Measurements from ENCODE around the gene ZNF519. TPM values are rescaled to one million over a fixed set of nuclear protein-coding genes. Genes with fewer than 3 reads are reported as not detected.
A peak's percentile ranks its signal among the peaks of the same experiment; 100 is the strongest.
"Not testable (repeated sequence)": the region's sequence is repeated elsewhere in the genome, so short reads cannot be mapped to it uniquely, and the experiment has no call there.

ZNF519 gene
- total RNA-seq, 5 donors from 2014 or later (not counting 1 experiment from before 2014, with no cell fraction given) = 6.1 to 12.3 (median 10.4) TPM

DNA sequence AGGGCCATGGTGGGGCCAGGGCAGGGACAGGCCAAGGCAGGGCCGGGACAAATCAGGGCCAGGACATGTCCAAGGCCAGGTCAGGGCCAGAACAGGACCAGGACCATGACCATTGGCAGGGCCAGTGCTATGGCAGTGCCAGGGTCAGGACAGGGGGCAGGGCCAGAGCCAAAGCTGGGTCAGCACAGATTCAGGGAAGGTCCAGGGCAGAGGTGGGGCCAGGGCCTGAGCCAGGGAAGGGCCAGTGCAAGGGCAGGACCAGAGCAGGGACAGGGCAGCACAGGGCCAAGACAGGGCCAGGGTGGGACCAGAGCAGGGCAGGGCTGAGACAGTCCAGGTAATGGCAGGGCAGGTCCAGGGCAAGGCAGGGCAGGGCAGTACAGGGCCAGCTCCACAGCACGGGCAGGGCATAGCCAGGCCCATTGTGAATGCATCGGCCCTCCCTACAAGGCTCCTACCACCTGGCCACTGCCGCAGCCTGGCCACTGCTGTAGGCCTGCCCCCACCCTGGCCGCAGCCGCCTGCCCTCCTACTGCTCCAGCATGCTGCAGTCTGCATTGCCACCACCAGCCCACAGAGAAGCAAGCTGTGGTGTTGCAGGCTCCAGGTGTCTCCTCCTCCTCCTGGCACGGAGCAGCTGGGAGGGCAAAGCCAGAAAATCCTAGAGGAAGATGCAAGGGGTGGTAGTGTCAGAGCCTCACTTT lies 41.9 kb upstream of the ZNF519 start:
- peak in 1 of 35 experiments; percentile 12 for DNase-seq
- CTCF ChIA-PET; H3K27ac ChIP-seq (ENCODE audit: low read length); H3K27me3 ChIP-seq (replicated peaks in 1 of 2; ENCODE audit: control insufficient read depth in 2 of 2, extremely low read depth in 1 of 2, insufficient read depth in 2 of 2, low read length in 1 of 2); H3K36me3 ChIP-seq (ENCODE audit: control insufficient read depth in 2 of 2, extremely low read depth in 1 of 2, insufficient read depth in 1 of 2, low read length in 1 of 2); H3K4me1 Mint-ChIP-seq; H3K27me3 Mint-ChIP-seq; H3K4me3 ChIP-seq (ENCODE audit: control insufficient read depth in 1 of 2, extremely low read depth in 1 of 2, low read length in 1 of 2); H3K4me3 Mint-ChIP-seq; ATAC-seq (replicated peaks in 1 of 4); H3K9me3 Mint-ChIP-seq; POLR2A ChIA-PET; H3K36me3 Mint-ChIP-seq; H3K9me3 ChIP-seq: not testable (repeated sequence)
- WGBS (ENCODE audit: insufficient coverage) = 100% methylated on average over 1 of the region's 7 CpGs
- H3K4me1 ChIP-seq (ENCODE audit: control insufficient read depth in 1 of 2, extremely low read depth in 1 of 2, insufficient read depth in 2 of 2, low read length in 2 of 2) = peaks cover 0 to 11% of the 10 kb centered on the region in 2 experiments
- peak overlapping the region in 1 of 2 donors; percentile 39 for H3K27ac Mint-ChIP-seq

DNA sequence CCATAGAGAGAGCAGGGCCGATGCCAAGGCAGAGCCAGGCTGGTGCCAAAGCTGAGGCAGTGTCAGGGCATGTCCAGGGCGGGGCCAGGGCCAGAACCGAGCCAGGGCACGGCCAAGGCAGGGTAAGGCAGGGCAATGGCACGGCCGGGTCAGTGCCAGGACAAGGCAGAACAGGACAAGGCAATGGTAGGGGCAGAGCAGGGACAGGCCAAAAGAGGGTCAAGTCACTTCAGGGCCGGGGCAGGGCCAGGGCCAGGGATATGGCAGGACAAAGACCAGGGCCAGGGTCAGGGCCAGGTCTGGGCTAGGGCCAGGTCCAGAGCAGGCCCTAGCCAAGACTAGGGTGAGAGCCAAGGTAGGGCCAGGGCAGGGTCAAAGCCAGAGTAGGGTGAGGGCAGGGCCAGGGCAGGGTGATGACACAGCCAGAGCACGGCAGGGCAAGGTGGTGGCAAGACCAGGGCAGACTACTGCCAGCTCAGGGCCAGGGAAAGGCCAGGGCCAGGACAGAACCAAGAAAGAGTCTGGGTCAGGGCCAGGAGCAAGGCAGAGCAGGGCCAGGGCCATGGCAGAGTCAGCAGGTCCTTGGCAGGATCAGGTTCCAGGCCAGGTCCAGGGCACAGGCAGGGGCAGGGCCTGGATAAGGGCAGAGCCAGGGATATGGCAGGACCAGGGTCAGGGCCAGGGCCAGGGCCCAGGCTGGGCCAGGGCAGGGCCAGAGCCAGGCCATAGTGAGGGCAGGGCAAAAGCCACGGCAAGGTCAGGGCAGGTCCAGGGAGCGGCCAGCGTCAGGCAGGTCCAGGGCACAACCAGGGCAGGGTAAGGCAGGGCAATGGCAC lies 41.1 kb upstream of the ZNF519 start:
- CTCF ChIA-PET; H3K9me3 ChIP-seq; H3K9me3 Mint-ChIP-seq; POLR2A ChIA-PET; H3K27me3 ChIP-seq (replicated peaks in 1 of 2; ENCODE audit: control insufficient read depth in 2 of 2, extremely low read depth in 1 of 2, insufficient read depth in 2 of 2, low read length in 1 of 2); H3K27me3 Mint-ChIP-seq; H3K36me3 ChIP-seq (ENCODE audit: control insufficient read depth in 2 of 2, extremely low read depth in 1 of 2, insufficient read depth in 1 of 2, low read length in 1 of 2); ATAC-seq (replicated peaks in 1 of 4); H3K4me3 ChIP-seq (ENCODE audit: control insufficient read depth in 1 of 2, extremely low read depth in 1 of 2, low read length in 1 of 2); H3K36me3 Mint-ChIP-seq; H3K27ac Mint-ChIP-seq; H3K4me3 Mint-ChIP-seq; H3K27ac ChIP-seq (ENCODE audit: low read length); DNase-seq; H3K4me1 ChIP-seq (ENCODE audit: control insufficient read depth in 1 of 2, extremely low read depth in 1 of 2, insufficient read depth in 2 of 2, low read length in 2 of 2); H3K4me1 Mint-ChIP-seq: not testable (repeated sequence)
- 74% methylated on average over 10 of the region's 11 CpGs for WGBS (ENCODE audit: insufficient coverage)

DNA sequence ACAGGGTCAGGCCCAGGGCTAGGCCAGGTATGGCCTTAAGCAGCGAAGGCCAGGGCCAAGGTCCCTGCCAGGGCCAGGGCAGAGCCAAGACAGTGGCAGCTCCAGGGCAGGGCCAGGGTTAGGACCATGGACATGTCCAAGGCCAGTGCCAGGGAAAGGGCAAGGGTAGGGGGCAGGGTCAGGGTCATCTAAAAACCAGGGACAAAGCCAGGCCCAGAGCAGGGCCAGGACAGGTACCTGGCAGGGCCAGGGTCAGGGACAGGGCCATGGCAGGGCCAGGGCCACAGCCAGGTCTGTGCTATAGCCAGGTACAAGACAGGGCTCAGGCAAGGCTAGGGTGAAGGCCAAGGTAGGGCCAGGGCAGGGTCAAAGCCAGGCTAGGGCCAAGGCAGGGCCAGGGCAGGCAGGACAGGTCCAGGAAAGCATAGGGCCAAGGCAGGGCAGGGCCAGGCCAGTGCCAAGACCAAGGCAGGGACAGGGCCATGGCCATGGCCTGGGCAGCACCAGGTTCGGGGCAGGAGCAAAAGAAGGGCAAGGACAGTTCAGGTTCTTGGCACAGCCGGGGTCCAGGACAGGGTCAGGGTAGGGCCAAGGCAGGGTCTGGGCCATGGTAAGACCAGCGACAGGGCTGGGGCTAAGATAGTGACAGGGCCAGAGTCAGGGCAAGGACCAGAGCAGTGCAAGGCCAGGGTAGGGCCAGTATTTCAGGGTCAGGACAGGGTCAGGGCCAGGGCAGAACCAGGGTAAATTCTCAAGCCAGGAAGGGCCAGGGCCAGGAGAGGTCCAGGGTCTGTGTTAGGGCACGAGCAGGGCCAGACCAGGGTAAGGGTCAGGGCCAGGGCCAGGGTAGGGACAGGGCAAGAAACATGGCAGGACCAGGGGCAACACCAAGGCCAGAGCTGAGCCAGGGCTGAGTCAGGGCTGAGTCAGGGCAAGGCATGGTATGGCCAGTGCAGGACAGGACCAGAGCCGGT lies 40.2 kb upstream of the ZNF519 start:
- H3K27ac Mint-ChIP-seq; CTCF ChIA-PET; H3K36me3 ChIP-seq (ENCODE audit: control insufficient read depth in 2 of 2, extremely low read depth in 1 of 2, insufficient read depth in 1 of 2, low read length in 1 of 2); H3K27ac ChIP-seq (ENCODE audit: low read length); H3K27me3 ChIP-seq (replicated peaks in 1 of 2; ENCODE audit: control insufficient read depth in 2 of 2, extremely low read depth in 1 of 2, insufficient read depth in 2 of 2, low read length in 1 of 2); POLR2A ChIA-PET; H3K4me1 Mint-ChIP-seq; H3K4me3 Mint-ChIP-seq; H3K4me1 ChIP-seq (ENCODE audit: control insufficient read depth in 1 of 2, extremely low read depth in 1 of 2, insufficient read depth in 2 of 2, low read length in 2 of 2); ATAC-seq (replicated peaks in 1 of 4); H3K4me3 ChIP-seq (ENCODE audit: control insufficient read depth in 1 of 2, extremely low read depth in 1 of 2, low read length in 1 of 2); H3K9me3 ChIP-seq; H3K9me3 Mint-ChIP-seq; H3K27me3 Mint-ChIP-seq; H3K36me3 Mint-ChIP-seq: not testable (repeated sequence)
- 83% methylated on average over 5 of the region's 6 CpGs for WGBS (ENCODE audit: insufficient coverage)
- DNase-seq = peak in 1 of 35 experiments; percentile 12

GRCh38 chr18:14171301-14172141 lies 39.3 kb upstream of the ZNF519 start:
- H3K4me3 Mint-ChIP-seq; H3K36me3 ChIP-seq (ENCODE audit: control insufficient read depth in 2 of 2, extremely low read depth in 1 of 2, insufficient read depth in 1 of 2, low read length in 1 of 2); POLR2A ChIA-PET; CTCF ChIA-PET; H3K4me1 ChIP-seq (ENCODE audit: control insufficient read depth in 1 of 2, extremely low read depth in 1 of 2, insufficient read depth in 2 of 2, low read length in 2 of 2); DNase-seq; H3K9me3 Mint-ChIP-seq; H3K4me3 ChIP-seq (ENCODE audit: control insufficient read depth in 1 of 2, extremely low read depth in 1 of 2, low read length in 1 of 2); H3K27ac Mint-ChIP-seq; H3K36me3 Mint-ChIP-seq; H3K4me1 Mint-ChIP-seq; H3K27me3 ChIP-seq (replicated peaks in 1 of 2; ENCODE audit: control insufficient read depth in 2 of 2, extremely low read depth in 1 of 2, insufficient read depth in 2 of 2, low read length in 1 of 2); H3K27ac ChIP-seq (ENCODE audit: low read length); H3K27me3 Mint-ChIP-seq; ATAC-seq (replicated peaks in 1 of 4); H3K9me3 ChIP-seq: not testable (repeated sequence)
- 84% methylated on average over 5 of the region's 5 CpGs for WGBS (ENCODE audit: insufficient coverage)

DNA sequence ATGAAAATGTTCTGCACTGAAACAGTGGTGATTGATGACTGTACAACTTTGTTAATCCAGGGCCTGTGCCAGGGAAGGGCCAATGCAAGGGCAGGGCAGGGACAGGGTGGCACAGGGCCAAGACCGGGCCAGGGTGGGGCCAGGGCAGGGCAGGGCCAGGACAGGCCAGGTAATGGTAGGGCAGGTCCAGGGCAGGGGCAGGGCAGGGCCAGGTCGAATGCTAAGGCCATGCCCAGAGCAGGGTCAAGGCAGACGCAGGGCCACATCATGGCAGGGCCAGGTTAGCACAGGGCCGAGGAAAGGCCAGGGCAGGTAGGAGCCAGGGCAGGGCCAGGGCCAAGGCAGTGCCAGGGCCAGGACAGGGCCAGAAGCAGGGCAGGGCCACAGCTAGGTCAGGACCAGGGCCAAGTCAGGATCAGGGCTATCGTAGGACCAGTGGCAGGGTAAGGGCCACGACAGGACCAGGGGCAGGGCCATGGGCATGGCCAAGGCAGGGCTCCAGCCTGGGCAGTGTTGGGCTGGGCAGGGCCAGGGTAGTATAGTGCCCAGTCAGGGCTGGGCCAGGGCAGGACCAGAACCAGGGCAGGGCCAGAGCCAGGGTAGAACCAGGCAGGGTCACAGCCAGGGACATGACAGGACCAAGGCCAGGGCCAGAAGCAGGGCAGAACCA lies 38.3 kb upstream of the ZNF519 start:
- H3K27ac Mint-ChIP-seq; CTCF ChIA-PET; H3K4me1 ChIP-seq (ENCODE audit: control insufficient read depth in 1 of 2, extremely low read depth in 1 of 2, insufficient read depth in 2 of 2, low read length in 2 of 2); DNase-seq; H3K4me3 Mint-ChIP-seq; H3K27ac ChIP-seq (ENCODE audit: low read length); H3K27me3 ChIP-seq (replicated peaks in 1 of 2; ENCODE audit: control insufficient read depth in 2 of 2, extremely low read depth in 1 of 2, insufficient read depth in 2 of 2, low read length in 1 of 2); H3K36me3 Mint-ChIP-seq; H3K9me3 Mint-ChIP-seq; H3K27me3 Mint-ChIP-seq; H3K4me1 Mint-ChIP-seq; H3K4me3 ChIP-seq (ENCODE audit: control insufficient read depth in 1 of 2, extremely low read depth in 1 of 2, low read length in 1 of 2); H3K36me3 ChIP-seq (ENCODE audit: control insufficient read depth in 2 of 2, extremely low read depth in 1 of 2, insufficient read depth in 1 of 2, low read length in 1 of 2); POLR2A ChIA-PET; H3K9me3 ChIP-seq: not testable (repeated sequence)
- WGBS (ENCODE audit: insufficient coverage) = 80% methylated on average over 4 of the region's 6 CpGs
- ATAC-seq (replicated peaks in 1 of 4) = peak in 1 of 4 experiments; percentile 8

Measured in T-cell (primary cell).